ENCODE results near the gene MET. TPM values are rescaled to one million over a fixed set of nuclear protein-coding genes. Genes with fewer than 3 reads are reported as not detected.
A peak's percentile ranks its signal among the peaks of the same experiment; 100 is the strongest.

The MET gene
- total RNA-seq, 1 donor from 2014 or later: 55.4 TPM

DNA sequence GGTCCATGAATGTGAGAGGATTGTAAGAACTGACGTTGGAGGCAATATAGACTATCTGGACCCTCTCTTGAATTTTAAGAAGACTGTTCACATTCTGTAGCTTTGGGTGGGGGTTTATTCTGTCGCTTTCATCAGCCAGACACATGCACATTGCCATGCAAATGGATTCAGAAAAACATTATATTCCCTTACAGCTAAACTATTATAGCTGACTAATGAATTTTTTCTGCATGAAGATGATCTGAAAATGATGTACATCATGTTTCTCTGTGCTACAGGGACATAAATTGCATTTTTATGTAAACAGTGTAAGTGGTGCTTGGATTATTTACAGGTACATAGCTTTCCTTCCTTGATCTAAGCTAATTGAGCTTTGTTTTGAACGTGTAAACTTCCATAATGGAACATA is 1.5 kb downstream of the MET start:
- no peak for DNase-seq (ENCODE audit: extremely low spot score, unreplicated experiment)
- Mint-ChIP-seq H3K4me3 (ENCODE audit: unreplicated experiment) (peak overlapping the region; percentile 88), H3K36me3 (ENCODE audit: unreplicated experiment) (no peaks in the 10 kb centered on the region), H3K9me3 (ENCODE audit: unreplicated experiment) (no peaks in the 10 kb centered on the region), H3K27me3 (ENCODE audit: unreplicated experiment) (no peaks in the 10 kb centered on the region), H3K4me1 (ENCODE audit: unreplicated experiment) (peaks cover 53% of the 10 kb centered on the region), H3K27ac (ENCODE audit: unreplicated experiment) (peak overlapping the region; percentile 92)
- TF ChIP-seq CTCF (IDR thresholded peaks at IDR 0.05): no peak

DNA sequence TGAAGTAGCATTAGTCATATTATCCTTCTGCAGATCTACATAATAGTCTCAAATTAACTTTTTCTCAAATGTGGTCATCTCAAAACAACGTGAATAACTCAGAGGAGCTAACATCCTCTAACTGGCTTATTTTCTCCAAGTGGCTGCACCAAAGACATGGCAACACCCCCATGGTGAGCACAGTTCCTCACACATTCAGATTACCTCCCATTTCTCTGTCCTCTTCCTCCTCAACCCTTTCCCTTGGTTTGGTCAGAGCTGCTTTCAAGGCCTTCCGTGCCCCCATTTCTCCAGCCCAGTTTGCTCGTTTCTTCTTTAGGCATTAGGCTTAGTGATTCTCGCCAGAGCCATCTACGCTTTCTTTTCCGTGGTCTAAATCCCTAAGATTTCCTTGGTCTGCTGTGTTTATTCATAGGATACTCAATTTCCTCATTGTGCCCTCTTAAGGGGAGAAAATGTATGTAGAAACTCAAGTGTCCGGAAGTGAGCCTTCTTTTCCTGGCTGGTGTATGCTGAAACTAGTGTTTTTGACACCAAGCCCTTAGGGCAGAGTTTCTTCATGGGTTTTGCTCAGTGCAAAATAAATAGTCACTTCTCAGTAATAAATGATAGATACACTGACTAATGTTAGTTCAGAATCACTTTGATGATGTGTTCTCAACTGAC is 2.6 kb downstream of the MET start:
- no peak for TF ChIP-seq CTCF (IDR thresholded peaks at IDR 0.05)
- Mint-ChIP-seq H3K9me3 (ENCODE audit: unreplicated experiment) (no peaks in the 10 kb centered on the region), H3K27ac (ENCODE audit: unreplicated experiment) (peak overlapping the region; percentile 89), H3K27me3 (ENCODE audit: unreplicated experiment) (no peaks in the 10 kb centered on the region), H3K4me3 (ENCODE audit: unreplicated experiment) (peak overlapping the region; percentile 88), H3K36me3 (ENCODE audit: unreplicated experiment) (no peaks in the 10 kb centered on the region), H3K4me1 (ENCODE audit: unreplicated experiment) (peaks cover 57% of the 10 kb centered on the region)
- no peak for DNase-seq (ENCODE audit: extremely low spot score, unreplicated experiment)

DNA sequence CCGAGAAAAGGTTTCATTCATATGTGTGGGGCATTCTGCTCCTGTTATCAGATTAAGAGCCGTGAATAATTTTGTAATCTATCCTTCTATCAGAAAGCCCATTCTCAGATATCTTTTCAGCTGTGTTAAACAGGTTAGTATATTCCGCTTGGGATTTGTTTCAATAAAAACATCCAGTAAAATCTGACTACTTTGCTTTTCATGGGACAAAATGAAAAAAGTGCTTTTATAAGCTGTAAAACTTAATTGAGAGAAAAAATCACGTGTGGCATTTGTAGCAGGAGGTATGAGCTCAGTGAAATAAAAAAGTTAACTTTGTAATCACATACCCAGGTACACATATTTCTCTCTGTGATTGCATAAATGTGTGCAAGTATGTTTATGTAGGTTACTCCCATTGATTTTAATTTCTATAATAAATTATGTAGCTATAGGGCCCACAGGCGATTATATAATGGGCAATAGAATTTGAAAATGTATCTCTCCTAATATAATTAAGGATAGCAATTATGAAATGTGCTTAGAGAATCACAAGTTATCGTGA is 3.9 kb downstream of the MET start:
- no peak for DNase-seq (ENCODE audit: extremely low spot score, unreplicated experiment)
- TF ChIP-seq CTCF (IDR thresholded peaks at IDR 0.05): no peak
- no peaks in the 10 kb centered on the region for H3K27me3 Mint-ChIP-seq (ENCODE audit: unreplicated experiment)
- no peaks in the 10 kb centered on the region for H3K36me3 Mint-ChIP-seq (ENCODE audit: unreplicated experiment)
- H3K9me3 Mint-ChIP-seq (ENCODE audit: unreplicated experiment): no peaks in the 10 kb centered on the region
- H3K4me1 Mint-ChIP-seq (ENCODE audit: unreplicated experiment): peaks cover 57% of the 10 kb centered on the region
- no peak overlapping the region for H3K27ac Mint-ChIP-seq (ENCODE audit: unreplicated experiment)
- H3K4me3 Mint-ChIP-seq (ENCODE audit: unreplicated experiment): no peak overlapping the region

DNA sequence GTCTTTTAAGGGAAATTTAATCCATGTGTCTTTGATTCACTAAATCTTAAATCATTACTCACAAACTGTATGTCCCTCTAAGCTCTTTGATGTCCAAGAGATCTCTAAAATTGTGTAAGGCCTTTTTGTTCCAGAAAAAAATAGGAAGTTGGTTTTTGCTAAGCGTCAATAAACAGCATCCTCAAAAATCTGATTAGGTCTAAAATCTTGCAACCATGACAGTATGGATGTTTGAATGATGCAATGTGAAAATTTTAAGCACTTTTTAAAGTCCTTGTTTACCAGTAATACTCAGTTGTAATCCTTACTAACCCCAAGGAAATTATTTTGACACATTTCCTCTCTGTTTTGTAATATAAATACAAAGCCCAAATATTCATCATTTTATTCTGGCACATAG is 6.8 kb downstream of the MET start:
- no peaks in the 10 kb centered on the region for H3K27me3 Mint-ChIP-seq (ENCODE audit: unreplicated experiment)
- H3K4me1 Mint-ChIP-seq (ENCODE audit: unreplicated experiment): peaks cover 43% of the 10 kb centered on the region
- no peak overlapping the region for H3K27ac Mint-ChIP-seq (ENCODE audit: unreplicated experiment)
- peaks cover 8% of the 10 kb centered on the region for H3K36me3 Mint-ChIP-seq (ENCODE audit: unreplicated experiment)
- no peak for DNase-seq (ENCODE audit: extremely low spot score, unreplicated experiment)
- H3K4me3 Mint-ChIP-seq (ENCODE audit: unreplicated experiment): no peak overlapping the region
- TF ChIP-seq CTCF (IDR thresholded peaks at IDR 0.05): no peak
- H3K9me3 Mint-ChIP-seq (ENCODE audit: unreplicated experiment): peaks cover 7% of the 10 kb centered on the region

DNA sequence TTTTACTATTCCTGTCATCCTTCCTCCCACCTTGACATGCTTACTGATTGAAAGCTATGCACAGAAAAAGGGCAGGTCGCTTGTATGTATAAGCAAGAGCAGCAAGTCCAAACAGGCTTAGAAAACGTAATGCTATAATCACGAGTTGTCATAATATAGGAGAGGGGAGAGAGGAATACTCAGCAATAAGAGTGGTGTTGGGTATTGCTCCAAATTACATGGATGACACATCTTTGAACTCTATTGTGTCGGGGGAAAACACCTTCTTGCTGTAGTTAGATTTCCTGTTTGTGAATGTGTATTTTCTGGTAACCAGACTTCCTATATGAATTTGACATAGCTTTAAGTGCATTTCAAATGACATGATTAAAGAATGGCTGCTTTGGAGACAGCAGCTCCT is 7.5 kb downstream of the MET start:
- Mint-ChIP-seq H3K27me3 (ENCODE audit: unreplicated experiment) (no peaks in the 10 kb centered on the region), H3K4me1 (ENCODE audit: unreplicated experiment) (peaks cover 36% of the 10 kb centered on the region), H3K4me3 (ENCODE audit: unreplicated experiment) (no peak overlapping the region), H3K36me3 (ENCODE audit: unreplicated experiment) (peaks cover 8% of the 10 kb centered on the region), H3K27ac (ENCODE audit: unreplicated experiment) (no peak overlapping the region), H3K9me3 (ENCODE audit: unreplicated experiment) (peaks cover 12% of the 10 kb centered on the region)
- DNase-seq (ENCODE audit: extremely low spot score, unreplicated experiment): no peak
- no peak for TF ChIP-seq CTCF (IDR thresholded peaks at IDR 0.05)

All from osteocyte (in vitro differentiated cells).